Ishikawa (cell line): ENCODE data around the gene FOXP4.

Experiments used
- CEBPB ChIP-seq: IDR thresholded peaks from 2 replicates; pipeline ENCODE4 v1.6.1; 2012
- CREB1 ChIP-seq: IDR thresholded peaks from 2 replicates; pipeline ENCODE4 v1.6.1; 2012; ENCODE audit warnings: low read depth
- MAX ChIP-seq: IDR thresholded peaks from 2 replicates; pipeline ENCODE4 v1.6.1; 2012
- RAD21 ChIP-seq: IDR thresholded peaks from 2 replicates; pipeline ENCODE4 v1.6.1; 2012; ENCODE audit warnings: low read depth
- TAF1 ChIP-seq: IDR thresholded peaks from 2 replicates; pipeline ENCODE4 v1.6.1; 2012; ENCODE audit warnings: low read depth, mild to moderate bottlenecking
- YY1 ChIP-seq: IDR thresholded peaks from 2 replicates; pipeline ENCODE4 v1.6.1; 2012; ENCODE audit warnings: low read depth

- TF ChIP-seq CEBPB (no peak), CREB1 (no peak), TAF1 (no peak), RAD21 (no peak), MAX (no peak), YY1 (no peak)
Measured at GRCh38 chr6:41553405-41553999, 7.3 kb downstream of the FOXP4 start.
